Tibial nerve (tissue), 4 donors: ENCODE results near the gene ZNF853. TPM values are rescaled to one million over a fixed set of nuclear protein-coding genes. Genes with fewer than 3 reads are reported as not detected.
"Not testable (repeated sequence)": the region's sequence is repeated elsewhere in the genome, so short reads cannot be mapped to it uniquely, and the experiment has no call there.

Experiments
- DNase-seq, 2 donors: peaks; one replicate each; pipeline ENCODE4 v3.0.0-alpha.2; 2019; ENCODE audit warnings: low spot score in 2 of 2
- H3K27ac ChIP-seq, 4 donors: fragments of 200-600 bp; sonication (generic) in 3 of 4; one replicate each; pipeline ENCODE4 v1.5.1; 2017 to 2019; ENCODE audit warnings: mild to moderate bottlenecking in 1 of 4
- H3K27me3 ChIP-seq, 2 donors: fragments of 200-600 bp; sonication (generic) in 1 of 2; one replicate each; pipeline versions ENCODE4 v1.5.1 to v1.6.0; 2017 to 2019
- H3K36me3 ChIP-seq, 3 donors: fragments of 200-600 bp; sonication (generic); one replicate each; pipeline ENCODE4 v1.5.1; 2018 to 2019
- H3K4me1 ChIP-seq, 4 donors: fragments of 200-600 bp; sonication (generic) in 3 of 4; one replicate each; pipeline ENCODE4 v1.5.1; 2017 to 2019
- H3K4me3 ChIP-seq, 4 donors: fragments of 200-600 bp; sonication (generic) in 3 of 4; one replicate each; pipeline ENCODE4 v1.5.1; 2017 to 2019; ENCODE audit warnings: mild to moderate bottlenecking in 1 of 4, moderate library complexity in 1 of 4
- H3K9me3 ChIP-seq, 4 donors: fragments of 200-600 bp; sonication (generic) in 3 of 4; one replicate each; pipeline ENCODE4 v1.5.1; 2017 to 2019
- CTCF ChIP-seq, 5 experiments: fragments of 200-600 bp in 3 of 5; fragments of 450-650 bp in 2 of 5; sonication (generic) in 3 of 5; IDR thresholded peaks; one replicate each; pipeline ENCODE4 v1.5.1; 2016 to 2019; ENCODE audit warnings: antibody characterized with exemption in 5 of 5, mild to moderate bottlenecking in 3 of 5, moderate library complexity in 2 of 5
- EP300 ChIP-seq, 2 donors: sonication (generic); formaldehyde crosslinking; IDR thresholded peaks; one replicate each; pipeline ENCODE4 v1.6.1; 2017; ENCODE audit warnings: antibody characterized with exemption in 2 of 2, mild to moderate bottlenecking in 1 of 2
- POLR2A ChIP-seq, 2 donors: fragments of 450-650 bp; IDR thresholded peaks; one replicate each; pipeline ENCODE4 v1.6.1; 2017; ENCODE audit warnings: antibody characterized with exemption in 2 of 2, mild to moderate bottlenecking in 2 of 2, moderate library complexity in 2 of 2
- WGBS, 2 donors: methylation state at CpG; one replicate each; pipeline ENCODE4 v1.1.5; 2018; 5-methylcytosine and 5-hydroxymethylcytosine counted together
- total RNA-seq, 4 donors: library from RNA; depleted of rRNA; stranded (reverse); fragments of >200 nt; gene quantifications; one replicate each; pipeline ENCODE4 v1.1.0, GENCODE V29; 2016

Gene ZNF853
- total RNA-seq, 4 donors from 2014 or later, result 8.2 to 18.2 (median 12.7) TPM

- no peaks in the 10 kb centered on the region for H3K27me3 ChIP-seq
- TF ChIP-seq EP300 (IDR thresholded peaks at IDR 0.05) (no peak), POLR2A (IDR thresholded peaks at IDR 0.05) (no peak), CTCF (IDR thresholded peaks at IDR 0.05) (no peak)
- no peaks in the 10 kb centered on the region for H3K9me3 ChIP-seq
- no peak for DNase-seq
- peak overlapping the region in 3 of 4 donors; percentile 94 to 97 (median 95) for H3K27ac ChIP-seq
- WGBS, 2 donors, result 88 to 90% methylated on average over 18 of the region's 18 CpGs
- H3K4me1 ChIP-seq, result peaks cover 0 to 4% (median 0%) of the 10 kb centered on the region in 4 donors
- peaks cover 0 to 42% (median 9%) of the 10 kb centered on the region in 3 donors for H3K36me3 ChIP-seq
- H3K4me3 ChIP-seq, result peak overlapping the region in 3 of 4 donors; percentile 67 to 96 (median 89)
Observed at GRCh38 chr7:6578114-6579084, 37.0 kb upstream of the ZNF853 start.

GRCh38 chr7:6579446-6579845 lies 36.0 kb upstream of the ZNF853 start:
- Histone ChIP-seq H3K4me1 (peaks cover 0 to 4% (median 0%) of the 10 kb centered on the region in 4 donors), H3K9me3 (no peaks in the 10 kb centered on the region), H3K27me3 (no peaks in the 10 kb centered on the region), H3K36me3 (peaks cover 0 to 51% (median 14%) of the 10 kb centered on the region in 3 donors), H3K4me3 (no peak overlapping the region), H3K27ac (no peak overlapping the region)
- 94 to 96% methylated on average over 4 of the region's 4 CpGs for WGBS, 2 donors
- no peak for DNase-seq
- TF ChIP-seq POLR2A (IDR thresholded peaks at IDR 0.05) (no peak), CTCF (IDR thresholded peaks at IDR 0.05) (peak in 1 of 5 experiments; percentile 20)

- not testable (repeated sequence) for H3K27me3 ChIP-seq, DNase-seq, H3K4me3 ChIP-seq, H3K4me1 ChIP-seq, H3K27ac ChIP-seq, H3K9me3 ChIP-seq
- H3K36me3 ChIP-seq, result peaks cover 0 to 73% (median 14%) of the 10 kb centered on the region in 3 donors
- 92 to 93% methylated on average over 8 of the region's 8 CpGs for WGBS, 2 donors
Observed at GRCh38 chr7:6585746-6586432, 29.5 kb upstream of the ZNF853 start.

GRCh38 chr7:6588566-6588965 lies 26.8 kb upstream of the ZNF853 start:
- no peak for DNase-seq
- TF ChIP-seq POLR2A (IDR thresholded peaks at IDR 0.05) (no peak), CTCF (IDR thresholded peaks at IDR 0.05) (no peak), EP300 (IDR thresholded peaks at IDR 0.05) (no peak)
- Histone ChIP-seq H3K27ac (no peak overlapping the region), H3K9me3 (no peaks in the 10 kb centered on the region), H3K4me3 (no peak overlapping the region), H3K27me3 (no peaks in the 10 kb centered on the region), H3K36me3 (peaks cover 0 to 68% (median 13%) of the 10 kb centered on the region in 3 donors), H3K4me1 (peaks cover 0 to 25% (median 10%) of the 10 kb centered on the region in 4 donors)
- WGBS, 2 donors, result 84 to 89% methylated on average over 9 of the region's 9 CpGs

- Histone ChIP-seq H3K36me3 (peaks cover 0 to 69% (median 10%) of the 10 kb centered on the region in 3 donors), H3K27me3 (no peaks in the 10 kb centered on the region), H3K9me3 (no peaks in the 10 kb centered on the region), H3K27ac (peak overlapping the region in 3 of 4 donors; percentile 26 to 86 (median 82)), H3K4me1 (peaks cover 0 to 25% (median 10%) of the 10 kb centered on the region in 4 donors), H3K4me3 (peak overlapping the region in 3 of 4 donors; percentile 31 to 87 (median 67))
- DNase-seq, result no peak
- TF ChIP-seq EP300 (IDR thresholded peaks at IDR 0.05) (no peak), CTCF (IDR thresholded peaks at IDR 0.05) (no peak), POLR2A (IDR thresholded peaks at IDR 0.05) (no peak)
- 43 to 44% methylated on average over 22 of the region's 22 CpGs for WGBS, 2 donors
Observed at GRCh38 chr7:6589151-6589828, 26.1 kb upstream of the ZNF853 start.
